ENCODE results near the gene JARID2.

Gene JARID2

GRCh38 chr6:15305909-15306308 is 60.0 kb downstream of the JARID2 start:
- no peaks in the 10 kb centered on the region for H3K36me3 ChIP-seq (replicated peaks; ENCODE audit: insufficient read depth, low read length)
- H3K9ac ChIP-seq (ENCODE audit: low read length) = no peak overlapping the region
- peaks cover 27% of the 10 kb centered on the region for H3K4me1 ChIP-seq (ENCODE audit: low read length)
- H3K4me3 ChIP-seq (ENCODE audit: low read length) = peak overlapping the region; percentile 4; the same call in 1 of the 2 replicates
- peak overlapping the region; percentile 66 for H3K27ac ChIP-seq (ENCODE audit: low read length)
- peak overlapping the region; percentile 71 for H3K4me2 ChIP-seq (ENCODE audit: low read depth, low read length)
- DNase-seq = no peak
- peaks cover 18% of the 10 kb centered on the region; the same call in 1 of the 2 replicates for H3F3A ChIP-seq (ENCODE audit: insufficient read depth, low read length)
- no peak overlapping the region for H2AFZ ChIP-seq (ENCODE audit: low read length)
- H3K9me2 ChIP-seq (replicated peaks; ENCODE audit: insufficient read depth, low read length) = no peaks in the 10 kb centered on the region
- TF ChIP-seq CTCF (IDR thresholded peaks at IDR 0.05; ENCODE audit: low read length) = no peak
- no peak for TF ChIP-seq EZH2phosphoT487 (IDR thresholded peaks at IDR 0.05; ENCODE audit: low read length)
- no peak for TF ChIP-seq EZH2 (optimal IDR thresholded peaks at IDR 0.05; ENCODE audit: low read depth, low read length)
- peaks cover 94% of the 10 kb centered on the region for H3K79me2 ChIP-seq (ENCODE audit: low read length)
- no peaks in the 10 kb centered on the region for H3K9me3 ChIP-seq (replicated peaks; ENCODE audit: insufficient read depth, low read length)
- no peaks in the 10 kb centered on the region for H4K20me1 ChIP-seq (ENCODE audit: insufficient read depth, low read length)
- H3K27me3 ChIP-seq (replicated peaks; ENCODE audit: insufficient read depth, low read length) = no peaks in the 10 kb centered on the region

- Histone ChIP-seq H3K27me3 (replicated peaks; ENCODE audit: insufficient read depth, low read length) (no peaks in the 10 kb centered on the region), H3K79me2 (ENCODE audit: low read length) (peaks cover 92% of the 10 kb centered on the region), H2AFZ (ENCODE audit: low read length) (no peak overlapping the region), H3K4me2 (ENCODE audit: low read depth, low read length) (no peak overlapping the region), H3K9me3 (replicated peaks; ENCODE audit: insufficient read depth, low read length) (no peaks in the 10 kb centered on the region), H3K9me2 (replicated peaks; ENCODE audit: insufficient read depth, low read length) (no peaks in the 10 kb centered on the region), H3K27ac (ENCODE audit: low read length) (no peak overlapping the region), H3K4me1 (ENCODE audit: low read length) (peaks cover 18% of the 10 kb centered on the region), H3F3A (ENCODE audit: insufficient read depth, low read length) (peaks cover 18% of the 10 kb centered on the region; the same call in 1 of the 2 replicates), H3K36me3 (replicated peaks; ENCODE audit: insufficient read depth, low read length) (no peaks in the 10 kb centered on the region), H4K20me1 (ENCODE audit: insufficient read depth, low read length) (no peaks in the 10 kb centered on the region), H3K4me3 (ENCODE audit: low read length) (no peak overlapping the region), H3K9ac (ENCODE audit: low read length) (no peak overlapping the region)
- TF ChIP-seq EZH2 (optimal IDR thresholded peaks at IDR 0.05; ENCODE audit: low read depth, low read length) = no peak
- no peak for TF ChIP-seq EZH2phosphoT487 (IDR thresholded peaks at IDR 0.05; ENCODE audit: low read length)
- TF ChIP-seq CTCF (IDR thresholded peaks at IDR 0.05; ENCODE audit: low read length) = no peak
- no peak for DNase-seq
Measured at GRCh38 chr6:15308435-15309213, 62.8 kb downstream of the JARID2 start.

GRCh38 chr6:15309611-15310283 is 63.9 kb downstream of the JARID2 start:
- no peak overlapping the region for H3K4me3 ChIP-seq (ENCODE audit: low read length)
- no peaks in the 10 kb centered on the region for H3K9me3 ChIP-seq (replicated peaks; ENCODE audit: insufficient read depth, low read length)
- H3K9me2 ChIP-seq (replicated peaks; ENCODE audit: insufficient read depth, low read length) = no peaks in the 10 kb centered on the region
- H3K79me2 ChIP-seq (ENCODE audit: low read length) = peaks cover 93% of the 10 kb centered on the region
- peaks cover 15% of the 10 kb centered on the region; the same call in 1 of the 2 replicates for H3F3A ChIP-seq (ENCODE audit: insufficient read depth, low read length)
- TF ChIP-seq EZH2phosphoT487 (IDR thresholded peaks at IDR 0.05; ENCODE audit: low read length) (no peak), EZH2 (optimal IDR thresholded peaks at IDR 0.05; ENCODE audit: low read depth, low read length) (no peak)
- no peak overlapping the region for H2AFZ ChIP-seq (ENCODE audit: low read length)
- no peak overlapping the region for H3K27ac ChIP-seq (ENCODE audit: low read length)
- no peaks in the 10 kb centered on the region for H3K27me3 ChIP-seq (replicated peaks; ENCODE audit: insufficient read depth, low read length)
- H3K9ac ChIP-seq (ENCODE audit: low read length) = no peak overlapping the region
- DNase-seq = no peak
- no peak overlapping the region for H3K4me2 ChIP-seq (ENCODE audit: low read depth, low read length)
- H4K20me1 ChIP-seq (ENCODE audit: insufficient read depth, low read length) = no peaks in the 10 kb centered on the region
- peaks cover 13% of the 10 kb centered on the region for H3K4me1 ChIP-seq (ENCODE audit: low read length)
- no peaks in the 10 kb centered on the region for H3K36me3 ChIP-seq (replicated peaks; ENCODE audit: insufficient read depth, low read length)
